ENCODE measurements around the gene SASH1.

- TF ChIP-seq CTCF (IDR thresholded peaks at IDR 0.05; ENCODE audit: extremely low read depth in 1 of 2, insufficient read depth in 1 of 2, low read depth in 1 of 2, low read length in 2 of 2): no peak
- no peak for TF ChIP-seq MAX (IDR thresholded peaks at IDR 0.05; ENCODE audit: insufficient read depth, insufficient read length)
- no peak for TF ChIP-seq GATA2 (IDR thresholded peaks at IDR 0.05; ENCODE audit: insufficient read depth, insufficient read length, low read depth, low read length)
- TF ChIP-seq POLR2AphosphoS5 (IDR thresholded peaks at IDR 0.05; ENCODE audit: insufficient read depth, low read depth, low read length): no peak
- no peak for TF ChIP-seq MYC (IDR thresholded peaks at IDR 0.05; ENCODE audit: low read depth, low read length)
- no peak for TF ChIP-seq FOS (IDR thresholded peaks at IDR 0.05; ENCODE audit: borderline replicate concordance, insufficient read depth, low read length)
- no peak for TF ChIP-seq POLR2A (IDR thresholded peaks at IDR 0.05; ENCODE audit: low read depth, low read length)
- no peak for TF ChIP-seq EZH2 (IDR thresholded peaks at IDR 0.05; ENCODE audit: borderline replicate concordance, low read depth, low read length, severe bottlenecking)
- no peak for TF ChIP-seq JUN (IDR thresholded peaks at IDR 0.05; ENCODE audit: borderline replicate concordance, insufficient read depth, insufficient read length, low read depth)
These were observed 192.2 kb downstream of the SASH1 start for GRCh38 chr6:148534871-148535270.

Measured in endothelial cell of umbilical vein (primary cell).